ENCODE results near the gene KLHL14.

The KLHL14 gene

DNA sequence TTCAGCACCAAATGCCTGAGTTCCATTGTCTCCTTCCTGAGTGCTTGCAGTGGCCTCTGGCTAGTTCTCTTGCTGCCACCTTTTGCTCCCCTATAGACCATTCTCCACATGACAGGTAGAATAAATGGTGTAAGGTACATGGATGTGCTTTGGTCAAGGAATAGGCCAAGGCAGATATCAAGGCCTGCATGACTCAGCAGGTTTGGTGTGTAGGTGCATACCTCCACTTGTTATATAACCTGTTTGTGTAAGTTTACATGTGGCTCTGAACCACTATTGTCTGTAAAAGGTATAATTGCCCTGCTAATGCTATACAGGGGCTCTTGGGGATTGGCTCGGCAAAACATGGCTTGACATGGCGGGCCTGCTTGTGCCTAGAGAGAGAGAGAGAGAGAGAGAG, 143.5 kb downstream of the KLHL14 start:
- DNase-seq, result no peak

DNA sequence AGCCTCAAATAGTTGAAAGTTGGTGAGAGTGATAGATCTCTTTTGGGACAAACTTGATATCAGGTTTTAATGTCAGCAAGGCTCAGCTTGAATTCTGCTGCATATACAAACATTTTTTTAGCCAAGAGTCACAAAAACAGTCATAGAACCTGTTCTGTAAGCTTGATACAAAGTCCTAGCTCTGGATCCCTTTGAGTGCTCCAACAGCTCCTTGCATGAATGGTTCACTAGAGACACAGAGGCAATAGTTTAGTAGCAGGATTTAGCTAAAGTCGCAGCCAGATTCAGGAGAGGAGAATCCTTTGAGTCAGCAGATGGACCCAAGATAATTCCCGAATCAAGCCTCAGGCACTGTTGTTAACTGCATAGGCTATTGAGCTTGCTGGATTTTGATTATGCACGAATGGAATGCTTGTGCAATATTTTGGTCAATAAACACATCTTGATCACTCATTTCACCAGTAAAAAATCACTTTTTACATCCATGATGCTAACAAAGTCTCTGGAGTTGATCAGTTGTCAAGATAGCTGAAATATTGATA, 148.6 kb downstream of the KLHL14 start:
- DNase-seq, result no peak

DNA sequence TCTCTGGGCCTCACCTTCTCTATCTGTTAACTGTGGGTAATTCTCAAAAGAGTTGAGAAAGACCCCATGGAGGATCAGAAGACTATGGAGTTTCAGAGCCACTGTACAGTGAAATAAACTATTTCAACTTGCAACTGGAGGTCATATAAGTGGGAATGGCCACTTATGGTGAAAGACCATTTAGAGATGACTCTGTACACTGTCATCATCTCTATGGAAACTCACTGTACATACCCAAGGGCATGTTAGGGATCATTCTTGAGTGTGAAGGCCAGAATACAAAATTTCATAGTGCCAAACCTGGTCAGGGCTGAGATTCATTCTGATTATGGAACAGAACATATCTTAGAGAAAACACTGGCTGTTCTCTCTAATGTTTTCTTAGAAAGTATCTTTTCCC, 149.3 kb downstream of the KLHL14 start:
- no peak for DNase-seq
